GM19043 (cell line): ENCODE measurements around the gene BBIP1.
A peak's percentile ranks its signal among the peaks of the same experiment; 100 is the strongest.

Experiments used
- ATAC-seq: cut with Tn5 transposase; IDR thresholded peaks from one replicate; pipeline ENCODE4 v1.9.1; 2021; ENCODE audit warnings: low read depth; ENCODE audit not compliant: unreplicated experiment

BBIP1 gene

GRCh38 chr10:110887560-110887959, 31.4 kb downstream of the BBIP1 start:
- no peak for ATAC-seq

GRCh38 chr10:110885932-110886674, 32.9 kb downstream of the BBIP1 start:
- no peak for ATAC-seq

GRCh38 chr10:110883924-110884323, 35.1 kb downstream of the BBIP1 start:
- ATAC-seq, result no peak

- ATAC-seq, result no peak
Measured at GRCh38 chr10:110881905-110882304, 37.1 kb downstream of the BBIP1 start.

- ATAC-seq, result no peak
Measured at GRCh38 chr10:110881247-110881646, 37.7 kb downstream of the BBIP1 start.

GRCh38 chr10:110880012-110880411, 39.0 kb downstream of the BBIP1 start:
- ATAC-seq, result no peak

- ATAC-seq, result no peak
Measured at GRCh38 chr10:110876788-110877187, 42.2 kb downstream of the BBIP1 start.

GRCh38 chr10:110876000-110876399, 43.0 kb downstream of the BBIP1 start:
- no peak for ATAC-seq

GRCh38 chr10:110873951-110874350, 45.0 kb downstream of the BBIP1 start:
- ATAC-seq, result no peak

- no peak for ATAC-seq
Measured at GRCh38 chr10:110872984-110873923, 45.7 kb downstream of the BBIP1 start.

GRCh38 chr10:110872145-110872983, 46.6 kb downstream of the BBIP1 start:
- ATAC-seq, result peak; percentile 27

GRCh38 chr10:110871298-110872084, 47.5 kb downstream of the BBIP1 start, which contains the start of gene PDCD4:
TSS of gene PDCD4 (plus strand) at chr10:110871928. CDS start at chr10:110876028, 4,100 bp downstream.
- ATAC-seq, result peak; percentile 64

- no peak for ATAC-seq
Measured at GRCh38 chr10:110870823-110871297, 48.1 kb downstream of the BBIP1 start.

- no peak for ATAC-seq
Measured at GRCh38 chr10:110868981-110869380, 50.0 kb downstream of the BBIP1 start.

- ATAC-seq, result no peak
Measured at GRCh38 chr10:110867807-110868465, 51.0 kb downstream of the BBIP1 start.

GRCh38 chr10:110867011-110867806, 51.8 kb downstream of the BBIP1 start:
- peak; percentile 34 for ATAC-seq

GRCh38 chr10:110865809-110866482, 53.0 kb downstream of the BBIP1 start:
- no peak for ATAC-seq
